Prostate gland (tissue), 2 donors: ENCODE data around the gene VPS52. TPM values are rescaled to one million over a fixed set of nuclear protein-coding genes. Genes with fewer than 3 reads are reported as not detected.
"Not testable (repeated sequence)": the region's sequence is repeated elsewhere in the genome, so short reads cannot be mapped to it uniquely, and the experiment has no call there.

ENCODE experiments used
- DNase-seq: peaks from one replicate; pipeline ENCODE4 v3.0.0-alpha.2; 2019; ENCODE audit warnings: low spot score
- H3K27ac ChIP-seq, 2 donors: fragments of 200-600 bp; sonication (generic); 2 replicates each; pipeline ENCODE4 v1.5.1; 2017 to 2019
- H3K27me3 ChIP-seq: fragments of 200-600 bp; sonication (generic); replicated peaks from 2 replicates; pipeline ENCODE4 v1.5.1; 2019; ENCODE audit not compliant: insufficient read depth
- H3K36me3 ChIP-seq, 2 donors: fragments of 200-600 bp; sonication (generic); 1 replicate in 1 of 2; 2 replicates in 1 of 2; pipeline versions ENCODE4 v1.5.1 to v1.8.1; 2017 to 2019
- H3K4me1 ChIP-seq: fragments of 200-600 bp; sonication (generic); replicated peaks from 2 replicates; pipeline ENCODE4 v1.5.1; 2019
- H3K4me3 ChIP-seq, 2 donors: fragments of 200-600 bp; sonication (generic); 2 replicates each; pipeline ENCODE4 v1.5.1; 2017 to 2019
- H3K9me3 ChIP-seq: fragments of 200-600 bp; sonication (generic); 2 replicates; pipeline ENCODE4 v1.5.1; 2017
- POLR2A ChIP-seq: fragments of 450-650 bp; IDR thresholded peaks from one replicate; pipeline ENCODE4 v1.6.1; 2016; ENCODE audit warnings: antibody characterized with exemption, mild to moderate bottlenecking
- POLR2AphosphoS5 ChIP-seq: sonication (generic); formaldehyde crosslinking; IDR thresholded peaks from one replicate; pipeline ENCODE4 v1.6.1; 2017; ENCODE audit warnings: antibody characterized with exemption
- WGBS: methylation state at CpG from one replicate; pipeline ENCODE4 v1.1.5; 2018; 5-methylcytosine and 5-hydroxymethylcytosine counted together
- intact Hi-C: fragments of 100-400 bp; cut with DNase I; formaldehyde crosslinking; loops from one replicate; pipeline ENCODE4 v1.14.2; 2022
- total RNA-seq, 2 donors: library from RNA; depleted of rRNA; stranded (reverse); fragments of >200 nt; gene quantifications; one replicate each; pipeline ENCODE4 v1.1.0, GENCODE V29; 2016
- TF ChIP-seq, protein P1 (sequence below), 4 experiments: fragments of 200-600 bp in 2 of 4; fragments of 450-650 bp in 2 of 4; sonication (generic) in 2 of 4; IDR thresholded peaks; 1 replicate in 3 of 4; 2 replicates in 1 of 4; pipeline ENCODE4 v1.5.1; 2016 to 2019; ENCODE audit warnings: antibody characterized with exemption in 4 of 4, mild to moderate bottlenecking in 2 of 4, moderate library complexity in 2 of 4

VPS52 gene
- total RNA-seq, 2 donors from 2014 or later: 42.2 to 55.0 TPM

DNA sequence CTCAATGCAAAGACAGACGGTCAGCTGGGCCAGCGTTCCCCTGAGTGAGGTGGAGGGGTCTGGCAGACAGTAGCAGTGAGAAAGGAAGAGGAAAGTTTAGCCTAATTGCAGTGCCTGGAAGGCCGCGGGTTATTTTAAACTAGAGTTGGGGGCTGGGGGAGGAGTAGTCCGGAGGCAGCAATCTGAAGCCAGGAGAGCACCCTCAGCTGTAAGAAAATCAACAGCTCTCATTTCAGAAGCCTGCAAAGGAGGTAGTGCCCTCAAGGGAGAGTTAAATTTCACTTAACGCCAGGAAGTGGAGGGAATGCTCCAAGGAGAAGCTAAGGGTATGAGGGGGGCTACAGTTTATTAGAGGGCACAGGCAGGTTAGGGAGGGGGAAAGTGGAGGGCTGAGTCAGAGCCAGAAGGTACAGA lies 36.4 kb downstream of the VPS52 start:
- peaks cover 4% of the 10 kb centered on the region for H3K27me3 ChIP-seq

DNA sequence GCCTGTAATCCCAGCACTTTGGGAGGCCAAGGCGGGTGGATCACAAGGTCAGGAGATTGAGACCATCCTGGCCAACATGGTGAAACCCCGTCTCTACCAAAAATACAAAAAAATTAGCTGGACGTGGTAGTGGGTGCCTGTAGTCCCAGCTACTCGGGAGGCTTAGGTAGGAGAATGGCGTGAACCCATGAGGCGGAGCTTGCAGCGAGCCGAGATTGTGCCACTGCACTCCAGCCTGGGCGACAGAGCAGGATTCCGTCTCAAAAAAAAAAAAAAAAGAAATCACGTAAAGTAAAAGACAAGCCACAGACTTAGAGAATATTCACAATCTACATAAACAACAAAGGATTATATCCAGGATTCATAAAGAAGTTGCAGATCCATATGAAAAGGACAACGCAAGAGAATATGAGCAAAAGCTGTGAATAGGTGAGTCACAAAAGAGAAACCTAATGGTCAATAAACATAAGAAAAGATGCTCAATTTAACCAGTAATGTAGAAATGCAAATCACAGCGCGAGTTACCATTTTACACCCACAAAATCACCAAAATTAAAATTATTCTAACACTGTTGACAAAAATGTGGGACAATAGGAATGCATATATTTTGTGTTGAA lies 45.1 kb downstream of the VPS52 start:
- H3K36me3 ChIP-seq, H3K4me1 ChIP-seq, H3K9me3 ChIP-seq, H3K27ac ChIP-seq, H3K27me3 ChIP-seq, intact Hi-C loops, H3K4me3 ChIP-seq, DNase-seq: not testable (repeated sequence)
- 39% methylated on average over 14 of the region's 14 CpGs for WGBS

More for the DNA sequence above, 36.4 kb downstream of the VPS52 start:
- no peak for DNase-seq
- 17% methylated on average over 6 of the region's 6 CpGs for WGBS
- no peaks in the 10 kb centered on the region for H3K9me3 ChIP-seq
- no peak overlapping the region for H3K27ac ChIP-seq
- intact Hi-C loops: no loop called here
- no peak for TF ChIP-seq POLR2A
- no peaks in the 10 kb centered on the region for H3K4me1 ChIP-seq
- H3K36me3 ChIP-seq: no peaks in the 10 kb centered on the region
- H3K4me3 ChIP-seq: no peak overlapping the region

DNA sequence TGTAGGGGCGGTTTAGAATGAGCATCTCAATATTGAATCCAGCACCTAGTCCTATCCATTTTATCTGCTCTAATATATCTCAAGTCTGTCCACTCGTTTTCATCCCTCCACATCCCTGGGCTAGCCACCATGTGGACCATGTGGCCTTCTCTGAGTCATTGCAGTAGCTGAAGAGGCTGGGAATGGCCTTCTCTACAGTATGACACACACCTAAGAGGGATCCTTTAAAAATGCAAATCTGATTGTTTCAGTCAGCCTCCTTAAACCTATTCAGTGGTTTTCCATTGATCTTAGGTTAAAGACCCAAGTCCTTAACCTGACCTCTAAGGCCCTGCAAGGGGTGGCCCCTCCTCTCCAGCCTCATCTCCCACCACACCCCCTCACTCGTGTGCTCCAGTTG lies 54.0 kb downstream of the VPS52 start:
- Histone ChIP-seq H3K4me3 (no peak overlapping the region), H3K27me3 (no peaks in the 10 kb centered on the region), H3K27ac (no peak overlapping the region), H3K36me3 (no peaks in the 10 kb centered on the region), H3K4me1 (no peaks in the 10 kb centered on the region), H3K9me3 (no peaks in the 10 kb centered on the region)
- intact Hi-C loops: no loop called here
- 70% methylated on average over 3 of the region's 3 CpGs for WGBS
- DNase-seq: no peak
- TF ChIP-seq POLR2A (no peak), POLR2AphosphoS5 (no peak)
- TF ChIP-seq, protein P1, sequence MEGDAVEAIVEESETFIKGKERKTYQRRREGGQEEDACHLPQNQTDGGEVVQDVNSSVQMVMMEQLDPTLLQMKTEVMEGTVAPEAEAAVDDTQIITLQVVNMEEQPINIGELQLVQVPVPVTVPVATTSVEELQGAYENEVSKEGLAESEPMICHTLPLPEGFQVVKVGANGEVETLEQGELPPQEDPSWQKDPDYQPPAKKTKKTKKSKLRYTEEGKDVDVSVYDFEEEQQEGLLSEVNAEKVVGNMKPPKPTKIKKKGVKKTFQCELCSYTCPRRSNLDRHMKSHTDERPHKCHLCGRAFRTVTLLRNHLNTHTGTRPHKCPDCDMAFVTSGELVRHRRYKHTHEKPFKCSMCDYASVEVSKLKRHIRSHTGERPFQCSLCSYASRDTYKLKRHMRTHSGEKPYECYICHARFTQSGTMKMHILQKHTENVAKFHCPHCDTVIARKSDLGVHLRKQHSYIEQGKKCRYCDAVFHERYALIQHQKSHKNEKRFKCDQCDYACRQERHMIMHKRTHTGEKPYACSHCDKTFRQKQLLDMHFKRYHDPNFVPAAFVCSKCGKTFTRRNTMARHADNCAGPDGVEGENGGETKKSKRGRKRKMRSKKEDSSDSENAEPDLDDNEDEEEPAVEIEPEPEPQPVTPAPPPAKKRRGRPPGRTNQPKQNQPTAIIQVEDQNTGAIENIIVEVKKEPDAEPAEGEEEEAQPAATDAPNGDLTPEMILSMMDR (IDR thresholded peaks at IDR 0.05): no peak

DNA sequence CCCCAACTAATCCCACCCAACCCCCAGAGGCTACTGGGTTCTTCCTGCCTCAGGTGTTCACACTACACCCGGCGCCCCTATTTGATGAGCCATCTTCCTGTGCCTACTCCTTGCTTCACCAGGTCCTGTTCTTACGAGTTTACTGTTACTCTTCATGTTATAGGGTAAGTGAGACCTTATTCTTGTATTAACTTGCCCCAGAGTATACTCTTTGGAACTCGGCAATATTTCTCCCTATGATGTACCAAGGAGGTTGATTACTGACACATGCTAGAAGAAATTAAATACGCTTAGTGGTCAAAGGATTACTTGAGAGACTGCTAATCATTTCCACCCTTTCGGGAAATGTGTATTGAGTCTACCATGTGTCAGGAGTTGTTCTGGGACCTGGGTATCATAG lies 54.4 kb downstream of the VPS52 start:
- WGBS: 55% methylated on average over 6 of the region's 6 CpGs
- intact Hi-C loops: no loop called here

DNA sequence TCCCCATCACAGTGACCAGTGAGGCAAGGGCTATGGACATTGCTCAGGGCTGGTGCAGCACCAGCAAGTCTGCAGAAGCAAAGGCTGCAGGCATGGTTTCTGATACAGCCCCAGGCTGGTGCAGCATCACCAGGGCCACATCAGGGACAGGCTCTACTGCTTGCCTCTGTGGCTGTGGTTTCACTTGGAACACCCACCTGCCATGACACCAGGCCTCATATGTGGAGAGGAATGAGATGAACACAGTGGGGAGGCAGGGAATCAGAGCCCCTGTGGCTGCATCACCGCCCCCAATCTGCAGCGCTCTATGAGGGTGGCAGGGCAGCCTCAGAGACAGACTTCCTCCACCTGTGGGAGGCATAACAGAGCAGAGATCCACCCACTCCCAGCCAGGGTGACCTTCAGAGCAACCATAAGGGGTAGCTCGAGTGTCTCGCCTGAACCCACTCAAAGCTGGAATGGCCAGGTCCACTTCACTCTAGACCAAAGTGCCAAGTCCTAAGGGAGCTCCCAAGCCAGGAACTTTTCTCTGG lies 55.5 kb downstream of the VPS52 start:
- intact Hi-C loops: no loop called here
- Histone ChIP-seq H3K27me3 (no peaks in the 10 kb centered on the region), H3K4me1 (no peaks in the 10 kb centered on the region), H3K4me3 (no peak overlapping the region), H3K36me3 (no peaks in the 10 kb centered on the region), H3K9me3 (no peaks in the 10 kb centered on the region), H3K27ac (no peak overlapping the region)
- no peak for DNase-seq
- 94% methylated on average over 4 of the region's 4 CpGs for WGBS
- TF ChIP-seq, protein P1 (IDR thresholded peaks at IDR 0.05): no peak
- no peak for TF ChIP-seq POLR2A
- TF ChIP-seq POLR2AphosphoS5: no peak

More for the DNA sequence above, 54.4 kb downstream of the VPS52 start:
- no peaks in the 10 kb centered on the region for H3K27me3 ChIP-seq
- TF ChIP-seq POLR2A (no peak), POLR2AphosphoS5 (no peak)
- TF ChIP-seq, protein P1 (IDR thresholded peaks at IDR 0.05): no peak
- H3K27ac ChIP-seq: no peak overlapping the region
- DNase-seq: no peak
- H3K4me3 ChIP-seq: no peak overlapping the region
- no peaks in the 10 kb centered on the region for H3K9me3 ChIP-seq
- no peaks in the 10 kb centered on the region for H3K4me1 ChIP-seq
- no peaks in the 10 kb centered on the region for H3K36me3 ChIP-seq
